HepG2 (cell line): ENCODE results near the gene PPP1R8.

Experiments
- BHLHE40 ChIP-seq: IDR thresholded peaks from 2 replicates; pipeline ENCODE4 v1.6.1; 2011; ENCODE audit warnings: low read length, improper control_type of control experiment
- GPN1 ChIP-seq: sonication (generic); formaldehyde crosslinking; IDR thresholded peaks from 2 replicates; pipeline ENCODE4 v1.5.1; 2020; ENCODE audit warnings: missing genetic modification reagents, borderline replicate concordance
- RNF219 ChIP-seq: sonication (generic); formaldehyde crosslinking; IDR thresholded peaks from 2 replicates; pipeline ENCODE4 v1.5.0; 2020; ENCODE audit warnings: mild to moderate bottlenecking, missing genetic modification reagents
- THAP7 ChIP-seq: sonication (generic); formaldehyde crosslinking; IDR thresholded peaks from 2 replicates; pipeline ENCODE4 v1.8.1; 2023; ENCODE audit warnings: mild to moderate bottlenecking, missing genetic modification reagents
- ZNF615 ChIP-seq: sonication (generic); formaldehyde crosslinking; IDR thresholded peaks from 2 replicates; pipeline ENCODE4 v1.5.0; 2020; ENCODE audit warnings: mild to moderate bottlenecking, missing genetic modification reagents, borderline replicate concordance
- ZNF670 ChIP-seq: sonication (generic); formaldehyde crosslinking; IDR thresholded peaks from 2 replicates; pipeline ENCODE4 v1.8.0; 2022; ENCODE audit warnings: mild to moderate bottlenecking, missing genetic modification reagents, borderline replicate concordance
- ZSCAN20 ChIP-seq: sonication (generic); formaldehyde crosslinking; IDR thresholded peaks from 2 replicates; pipeline ENCODE4 v1.4.0; 2020; ENCODE audit warnings: missing genetic modification reagents, mild to moderate bottlenecking, borderline replicate concordance

GRCh38 chr1:27785781-27786455, 44.7 kb upstream of the PPP1R8 start:
- TF ChIP-seq ZNF615 (CRISPR knock-in tag) = no peak
- TF ChIP-seq GPN1 (CRISPR knock-in tag) = no peak
- no peak for TF ChIP-seq ZNF670
- TF ChIP-seq ZSCAN20 (CRISPR knock-in tag) = no peak
- no peak for TF ChIP-seq RNF219 (CRISPR knock-in tag)
- no peak for TF ChIP-seq THAP7 (CRISPR knock-in tag)
- TF ChIP-seq BHLHE40 = no peak
